Placental pericyte (primary cell): Measurements from ENCODE around the gene SLC17A1. TPM values are rescaled to one million over a fixed set of nuclear protein-coding genes. Genes with fewer than 3 reads are reported as not detected.

Source experiments
- total RNA-seq: library from RNA; depleted of rRNA; stranded (reverse); fragments of >200 nt; gene quantifications from 2 replicates; pipeline ENCODE4 v1.2.3, GENCODE V29; 2012

SLC17A1 gene
- total RNA-seq = not detected in 2 replicates

GRCh38 chr6:25831532-25832306 is at the start of gene SLC17A1:
Gene SLC17A1 (minus strand): TSS chr6:25832052. CDS start chr6:25830557, 1,495 bp downstream.

GRCh38 chr6:25874118-25874517 is 42.3 kb upstream of the SLC17A1 start, which contains the start of gene SLC17A3:
Gene SLC17A3 (minus strand): TSS chr6:25874243. CDS start chr6:25868387, 5,856 bp downstream.

GRCh38 chr6:25754535-25754934 is 77.3 kb downstream of the SLC17A1 start, which contains the start of gene SLC17A4:
Gene SLC17A4 (plus strand): TSS chr6:25754742. CDS start chr6:25761963, 7,221 bp downstream.

Other genes with a start within 250 kb of the SLC17A1 start
- not detected in 2 replicates for gene SCGN, start 179.8 kb downstream of the SLC17A1 start, total RNA-seq
- not detected in 2 replicates for gene SLC17A4, start 77.3 kb downstream of the SLC17A1 start, total RNA-seq
- gene SLC17A3, start 42.2 kb upstream of the SLC17A1 start, total RNA-seq = not detected in 2 replicates
- not detected in 2 replicates for gene SLC17A2, start 98.6 kb upstream of the SLC17A1 start, total RNA-seq
- gene TRIM38, start 130.8 kb upstream of the SLC17A1 start, total RNA-seq = 9.2 and 9.4 TPM in 2 replicates